ENCODE measurements around the gene LAMP1. TPM values are rescaled to one million over a fixed set of nuclear protein-coding genes. Genes with fewer than 3 reads are reported as not detected.
"Not testable (repeated sequence)": the region's sequence is repeated elsewhere in the genome, so short reads cannot be mapped to it uniquely, and the experiment has no call there.

LAMP1 gene
- total RNA-seq, 4 donors from 2014 or later = 97.9 to 151 (median 128) TPM

DNA sequence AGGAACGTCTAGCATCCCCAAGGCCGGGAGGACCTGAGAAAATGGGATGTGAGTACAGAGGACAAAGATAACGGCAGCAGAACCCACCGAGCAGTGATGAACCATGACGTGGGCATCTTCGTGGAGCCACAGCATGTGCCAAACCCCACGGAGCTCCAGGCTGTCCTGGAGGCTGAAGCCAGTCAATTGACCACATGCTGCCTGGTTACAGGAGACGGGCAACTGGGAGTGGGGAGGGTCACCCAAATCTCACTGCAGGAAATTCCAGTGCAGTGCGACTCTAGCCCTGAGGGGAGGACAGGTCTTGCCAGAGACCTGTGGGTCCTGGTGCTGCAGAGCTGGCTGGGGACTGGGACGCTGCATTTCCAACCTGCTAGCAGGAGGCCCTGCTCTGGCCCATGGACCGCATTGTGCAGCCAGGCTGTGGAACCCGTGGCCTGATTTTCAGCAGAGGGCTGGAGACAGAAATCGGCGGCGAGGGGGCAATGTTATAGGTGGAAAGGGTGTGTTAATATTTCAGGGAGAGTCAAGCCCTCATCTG is 70.1 kb downstream of the LAMP1 start:
- no peaks in the 10 kb centered on the region for H3K27me3 ChIP-seq
- no peak overlapping the region for H3K4me3 ChIP-seq
- 61 to 88% methylated on average over 6 of the region's 15 CpGs for WGBS, 2 donors (ENCODE audit: low coverage in 1 of 2)
- peaks cover 0 to 32% (median 3%) of the 10 kb centered on the region in 3 donors for H3K4me1 ChIP-seq
- H3K36me3 ChIP-seq = no peaks in the 10 kb centered on the region
- no peak overlapping the region for H3K27ac ChIP-seq
- no peaks in the 10 kb centered on the region for H3K9me3 ChIP-seq
- no peak for ATAC-seq
- TF ChIP-seq, protein P1, sequence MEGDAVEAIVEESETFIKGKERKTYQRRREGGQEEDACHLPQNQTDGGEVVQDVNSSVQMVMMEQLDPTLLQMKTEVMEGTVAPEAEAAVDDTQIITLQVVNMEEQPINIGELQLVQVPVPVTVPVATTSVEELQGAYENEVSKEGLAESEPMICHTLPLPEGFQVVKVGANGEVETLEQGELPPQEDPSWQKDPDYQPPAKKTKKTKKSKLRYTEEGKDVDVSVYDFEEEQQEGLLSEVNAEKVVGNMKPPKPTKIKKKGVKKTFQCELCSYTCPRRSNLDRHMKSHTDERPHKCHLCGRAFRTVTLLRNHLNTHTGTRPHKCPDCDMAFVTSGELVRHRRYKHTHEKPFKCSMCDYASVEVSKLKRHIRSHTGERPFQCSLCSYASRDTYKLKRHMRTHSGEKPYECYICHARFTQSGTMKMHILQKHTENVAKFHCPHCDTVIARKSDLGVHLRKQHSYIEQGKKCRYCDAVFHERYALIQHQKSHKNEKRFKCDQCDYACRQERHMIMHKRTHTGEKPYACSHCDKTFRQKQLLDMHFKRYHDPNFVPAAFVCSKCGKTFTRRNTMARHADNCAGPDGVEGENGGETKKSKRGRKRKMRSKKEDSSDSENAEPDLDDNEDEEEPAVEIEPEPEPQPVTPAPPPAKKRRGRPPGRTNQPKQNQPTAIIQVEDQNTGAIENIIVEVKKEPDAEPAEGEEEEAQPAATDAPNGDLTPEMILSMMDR (IDR thresholded peaks at IDR 0.05) = no peak
- TF ChIP-seq POLR2A (IDR thresholded peaks at IDR 0.05) (no peak), POLR2AphosphoS5 (IDR thresholded peaks at IDR 0.05) (no peak), EP300 (IDR thresholded peaks at IDR 0.05) (no peak)

DNA sequence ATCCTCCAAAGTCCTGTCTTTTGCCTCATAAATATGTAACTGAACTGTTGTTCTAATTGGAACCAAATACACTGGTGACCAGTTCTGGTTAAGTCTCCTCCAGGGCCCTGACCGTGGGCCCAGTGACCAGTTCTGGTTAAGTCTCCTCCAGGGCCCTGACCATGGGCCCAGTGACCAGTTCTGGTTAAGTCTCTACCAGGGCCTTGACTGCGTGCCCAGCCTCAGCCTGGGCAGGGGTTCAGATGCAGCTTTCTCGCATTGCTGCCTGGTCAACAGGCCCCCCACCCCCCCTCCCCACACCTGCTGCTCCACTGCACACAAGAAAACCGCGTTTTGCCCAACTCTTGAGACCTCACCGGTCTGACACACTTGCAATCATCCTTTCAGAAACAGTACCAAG is 70.7 kb downstream of the LAMP1 start:
- Histone ChIP-seq H3K4me1 (peaks cover 0 to 26% (median 3%) of the 10 kb centered on the region in 3 donors), H3K4me3 (no peak overlapping the region), H3K27ac (no peak overlapping the region), H3K9me3 (no peaks in the 10 kb centered on the region), H3K36me3 (no peaks in the 10 kb centered on the region), H3K27me3 (no peaks in the 10 kb centered on the region)
- TF ChIP-seq POLR2A (IDR thresholded peaks at IDR 0.05) (no peak), POLR2AphosphoS5 (IDR thresholded peaks at IDR 0.05) (no peak), EP300 (IDR thresholded peaks at IDR 0.05) (no peak)
- TF ChIP-seq, protein P1 (IDR thresholded peaks at IDR 0.05) = no peak
- ATAC-seq = no peak
- WGBS, 2 donors (ENCODE audit: low coverage in 1 of 2) = 71 to 100% methylated on average over 1 to 2 of the region's 6 CpGs

DNA sequence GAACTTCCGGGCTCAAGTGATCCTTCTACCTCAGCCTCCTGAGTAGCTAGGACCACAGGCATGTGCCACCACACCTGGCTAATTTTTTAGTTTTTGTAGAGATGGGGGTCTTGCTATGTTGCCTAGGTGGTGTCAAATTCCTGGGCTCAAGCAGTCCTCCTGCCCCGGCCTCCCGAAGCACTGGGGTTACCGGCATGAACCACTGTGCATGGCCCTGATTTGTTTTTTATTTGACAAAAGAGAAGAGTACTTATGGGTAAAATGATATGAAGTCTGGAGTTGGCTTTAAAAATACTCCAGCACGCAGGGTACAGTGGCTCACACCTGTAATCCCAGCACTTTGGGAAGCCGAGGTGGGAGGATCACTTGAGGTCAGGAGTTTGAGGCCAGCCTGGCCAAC is 71.3 kb downstream of the LAMP1 start:
- 82 to 87% methylated on average over 3 to 4 of the region's 6 CpGs for WGBS, 2 donors (ENCODE audit: low coverage in 1 of 2)
- H3K27ac ChIP-seq, H3K27me3 ChIP-seq, H3K4me3 ChIP-seq, ATAC-seq, H3K36me3 ChIP-seq, H3K9me3 ChIP-seq: not testable (repeated sequence)
- peaks cover 0 to 20% (median 0%) of the 10 kb centered on the region in 3 donors for H3K4me1 ChIP-seq

DNA sequence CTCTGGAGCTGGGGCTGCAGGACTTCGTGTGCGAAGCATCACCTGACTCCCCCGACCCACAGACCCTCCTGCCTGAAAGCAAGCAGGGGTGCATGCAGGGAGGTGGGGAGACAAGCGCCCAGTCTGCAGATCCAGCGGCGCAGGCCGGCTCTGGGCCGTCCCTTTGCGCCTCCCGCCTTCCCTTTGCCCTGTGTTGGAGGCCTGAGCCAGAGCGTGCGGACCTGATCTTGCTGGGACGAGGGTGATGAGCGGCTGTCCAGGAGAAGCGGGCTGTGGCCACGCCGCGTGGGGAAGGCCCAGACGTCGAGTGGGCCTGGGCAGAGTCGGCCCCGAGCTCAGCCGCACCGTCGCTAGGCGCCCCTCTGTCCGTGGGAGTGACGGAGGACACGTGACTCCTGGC is 72.2 kb downstream of the LAMP1 start:
- Histone ChIP-seq H3K9me3 (no peaks in the 10 kb centered on the region), H3K27ac (no peak overlapping the region), H3K4me1 (peaks cover 0 to 14% (median 0%) of the 10 kb centered on the region in 3 donors), H3K27me3 (peaks cover 4% of the 10 kb centered on the region), H3K36me3 (no peaks in the 10 kb centered on the region), H3K4me3 (no peak overlapping the region)
- ATAC-seq = no peak
- TF ChIP-seq EP300 (IDR thresholded peaks at IDR 0.05) (no peak), POLR2AphosphoS5 (IDR thresholded peaks at IDR 0.05) (no peak), POLR2A (IDR thresholded peaks at IDR 0.05) (no peak)
- TF ChIP-seq, protein P1 (IDR thresholded peaks at IDR 0.05) = no peak
- WGBS, 2 donors (ENCODE audit: low coverage in 1 of 2) = 88 to 89% methylated on average over 11 to 17 of the region's 29 CpGs

DNA sequence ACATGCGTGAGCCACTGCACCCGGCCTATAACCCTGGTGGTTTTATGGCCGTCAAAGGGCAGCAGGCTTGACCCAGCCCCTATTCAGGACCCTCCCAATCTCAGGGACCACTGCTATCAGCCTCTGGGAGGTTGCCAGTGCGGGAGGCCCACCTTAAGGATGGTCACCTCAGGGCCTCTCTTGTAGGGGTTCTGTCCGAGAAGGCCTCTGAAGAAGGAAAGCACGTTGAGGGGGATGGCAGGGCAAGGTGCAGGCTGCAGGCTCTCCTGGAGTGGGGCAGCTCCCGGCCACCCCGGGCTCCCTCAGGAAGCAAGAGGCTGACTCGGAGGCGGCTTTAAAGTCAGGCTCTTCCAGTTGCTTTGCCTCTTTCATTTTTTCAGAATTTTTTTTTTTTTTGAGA is 72.8 kb downstream of the LAMP1 start:
- H3K4me1 ChIP-seq = peaks cover 0 to 9% (median 0%) of the 10 kb centered on the region in 3 donors
- WGBS, 2 donors (ENCODE audit: low coverage in 1 of 2) = 92 to 93% methylated on average over 2 to 5 of the region's 10 CpGs
- no peaks in the 10 kb centered on the region for H3K36me3 ChIP-seq
- ATAC-seq = no peak
- H3K4me3 ChIP-seq = no peak overlapping the region
- H3K27ac ChIP-seq = no peak overlapping the region
- TF ChIP-seq POLR2A (IDR thresholded peaks at IDR 0.05) (no peak), EP300 (IDR thresholded peaks at IDR 0.05) (no peak), POLR2AphosphoS5 (IDR thresholded peaks at IDR 0.05) (no peak)
- TF ChIP-seq, protein P1 (IDR thresholded peaks at IDR 0.05) = no peak
- H3K9me3 ChIP-seq = no peaks in the 10 kb centered on the region
- peaks cover 11% of the 10 kb centered on the region for H3K27me3 ChIP-seq
